Body of pancreas (tissue), 4 donors: Measurements from ENCODE around the gene ADGRE3. TPM values are rescaled to one million over a fixed set of nuclear protein-coding genes. Genes with fewer than 3 reads are reported as not detected.
A peak's percentile ranks its signal among the peaks of the same experiment; 100 is the strongest.

ENCODE experiments used
- ATAC-seq: fragments of 150-250 bp; one replicate; pipeline ENCODE4 v1.9.1; 2016
- DNase-seq, 4 donors: peaks; one replicate each; pipeline ENCODE4 v3.0.0-alpha.2; 2019
- H3K27ac ChIP-seq, 4 donors: fragments of 200-600 bp; sonication (generic); 1 replicate in 3 of 4; 2 replicates in 1 of 4; pipeline versions ENCODE4 v1.5.1 to v1.6.1; 2016 to 2019; ENCODE audit warnings: mild to moderate bottlenecking in 1 of 4, mixed read lengths in 1 of 4, moderate library complexity in 1 of 4
- H3K27me3 ChIP-seq, 2 donors: fragments of 200-600 bp; sonication (generic); one replicate each; pipeline ENCODE4 v1.6.0; 2016; ENCODE audit warnings: mild to moderate bottlenecking in 1 of 2
- H3K36me3 ChIP-seq, 2 donors: fragments of 200-600 bp; sonication (generic); replicated peaks in 1 of 2; 2 replicates each; pipeline ENCODE4 v1.5.1; 2016; ENCODE audit warnings: low read depth in 2 of 2; ENCODE audit not compliant: insufficient read depth in 1 of 2
- H3K4me1 ChIP-seq: fragments of 200-600 bp; sonication (generic); one replicate; pipeline ENCODE4 v1.6.0; 2016
- H3K4me3 ChIP-seq, 2 donors: fragments of 200-600 bp; sonication (generic); 1 replicate in 1 of 2; 2 replicates in 1 of 2; pipeline ENCODE4 v1.5.1; 2016 to 2019
- H3K9me3 ChIP-seq, 3 donors: fragments of 200-600 bp; sonication (generic); 1 replicate in 2 of 3; 2 replicates in 1 of 3; pipeline ENCODE4 v1.5.1; 2016
- POLR2A ChIP-seq, 3 donors: fragments of 450-650 bp; IDR thresholded peaks; one replicate each; pipeline ENCODE4 v1.6.1; 2016; ENCODE audit warnings: antibody characterized with exemption in 3 of 3, mild to moderate bottlenecking in 2 of 3
- WGBS, 2 donors: methylation state at CpG; one replicate each; pipeline ENCODE4 v1.1.5; 2017; 5-methylcytosine and 5-hydroxymethylcytosine counted together
- intact Hi-C: fragments of 100-400 bp; cut with DNase I; formaldehyde crosslinking; loops from one replicate; pipeline ENCODE4 v1.15.1; 2023
- total RNA-seq, 2 donors: library from RNA; depleted of rRNA; stranded (reverse); fragments of >200 nt; gene quantifications; one replicate each; pipeline ENCODE4 v1.1.0, GENCODE V29; 2016
- TF ChIP-seq, protein P1 (sequence below), 7 experiments: fragments of 450-650 bp in 4 of 7; fragments of 200-600 bp in 3 of 7; sonication (generic) in 3 of 7; IDR thresholded peaks; one replicate each; pipeline ENCODE4 v1.5.1; 2016 to 2019; ENCODE audit warnings: antibody characterized with exemption in 7 of 7

The ADGRE3 gene
- total RNA-seq, 2 donors from 2014 or later = not detected

DNA sequence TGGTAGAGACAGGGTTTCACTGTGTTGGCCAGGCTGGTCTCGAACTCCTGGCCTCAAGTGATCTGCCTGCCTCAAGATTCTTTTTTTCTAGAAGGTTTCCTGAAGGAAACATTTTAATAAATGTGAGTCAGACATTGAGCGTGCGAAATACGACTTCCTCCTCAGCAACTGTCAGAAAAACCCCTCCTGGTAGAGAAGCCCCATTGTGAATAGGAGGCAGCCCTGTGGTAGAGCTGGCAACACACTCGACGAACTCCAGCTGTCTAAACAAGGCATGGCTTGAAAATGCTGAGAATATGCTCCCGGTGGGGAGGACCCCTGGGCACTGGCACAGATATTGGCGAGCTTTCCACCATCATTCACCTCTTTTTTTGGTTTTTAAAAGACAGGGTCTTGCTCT, 25.0 kb upstream of the ADGRE3 start:
- no peaks in the 10 kb centered on the region for H3K9me3 ChIP-seq
- no peak for TF ChIP-seq POLR2A (IDR thresholded peaks at IDR 0.05)
- TF ChIP-seq, protein P1, sequence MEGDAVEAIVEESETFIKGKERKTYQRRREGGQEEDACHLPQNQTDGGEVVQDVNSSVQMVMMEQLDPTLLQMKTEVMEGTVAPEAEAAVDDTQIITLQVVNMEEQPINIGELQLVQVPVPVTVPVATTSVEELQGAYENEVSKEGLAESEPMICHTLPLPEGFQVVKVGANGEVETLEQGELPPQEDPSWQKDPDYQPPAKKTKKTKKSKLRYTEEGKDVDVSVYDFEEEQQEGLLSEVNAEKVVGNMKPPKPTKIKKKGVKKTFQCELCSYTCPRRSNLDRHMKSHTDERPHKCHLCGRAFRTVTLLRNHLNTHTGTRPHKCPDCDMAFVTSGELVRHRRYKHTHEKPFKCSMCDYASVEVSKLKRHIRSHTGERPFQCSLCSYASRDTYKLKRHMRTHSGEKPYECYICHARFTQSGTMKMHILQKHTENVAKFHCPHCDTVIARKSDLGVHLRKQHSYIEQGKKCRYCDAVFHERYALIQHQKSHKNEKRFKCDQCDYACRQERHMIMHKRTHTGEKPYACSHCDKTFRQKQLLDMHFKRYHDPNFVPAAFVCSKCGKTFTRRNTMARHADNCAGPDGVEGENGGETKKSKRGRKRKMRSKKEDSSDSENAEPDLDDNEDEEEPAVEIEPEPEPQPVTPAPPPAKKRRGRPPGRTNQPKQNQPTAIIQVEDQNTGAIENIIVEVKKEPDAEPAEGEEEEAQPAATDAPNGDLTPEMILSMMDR (IDR thresholded peaks at IDR 0.05) = no peak
- H3K4me3 ChIP-seq = no peak overlapping the region
- DNase-seq (no peak), ATAC-seq (no peak)
- H3K27ac ChIP-seq = no peak overlapping the region
- WGBS, 2 donors = 85 to 94% methylated on average over 8 of the region's 8 CpGs
- intact Hi-C loops = no loop called here
- no peaks in the 10 kb centered on the region for H3K4me1 ChIP-seq
- peaks cover 9 to 31% of the 10 kb centered on the region in 2 donors for H3K36me3 ChIP-seq
- H3K27me3 ChIP-seq = no peaks in the 10 kb centered on the region

DNA sequence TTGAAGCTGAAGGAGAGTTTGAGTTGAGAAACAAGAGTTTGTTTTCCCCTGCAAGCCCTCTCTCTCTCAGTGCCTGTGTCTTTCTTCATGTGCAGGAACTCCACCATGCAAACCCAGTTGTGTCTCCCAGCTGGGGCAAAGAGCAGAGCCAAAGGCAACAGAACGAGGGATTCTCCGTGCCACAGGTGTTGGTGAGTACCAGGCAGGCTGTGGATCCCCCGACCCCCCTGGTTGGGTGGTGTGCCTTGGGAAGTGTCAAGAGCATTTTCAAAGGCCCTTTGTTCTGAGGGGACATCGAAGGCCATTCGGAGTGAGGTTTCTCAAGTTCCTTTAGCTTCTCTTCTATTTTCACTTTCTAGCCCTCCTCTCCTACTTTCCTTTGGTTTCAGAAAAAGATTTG, 20.8 kb upstream of the ADGRE3 start:
- DNase-seq = no peak
- Histone ChIP-seq H3K9me3 (no peaks in the 10 kb centered on the region), H3K27ac (no peak overlapping the region), H3K4me1 (peaks cover 9% of the 10 kb centered on the region), H3K4me3 (no peak overlapping the region), H3K27me3 (no peaks in the 10 kb centered on the region), H3K36me3 (peaks cover 5 to 15% of the 10 kb centered on the region in 2 donors)
- 90 to 93% methylated on average over 5 of the region's 5 CpGs for WGBS, 2 donors
- intact Hi-C loops = no loop called here
- ATAC-seq = no peak
- TF ChIP-seq POLR2A (IDR thresholded peaks at IDR 0.05) = no peak
- TF ChIP-seq, protein P1 (IDR thresholded peaks at IDR 0.05) = no peak

DNA sequence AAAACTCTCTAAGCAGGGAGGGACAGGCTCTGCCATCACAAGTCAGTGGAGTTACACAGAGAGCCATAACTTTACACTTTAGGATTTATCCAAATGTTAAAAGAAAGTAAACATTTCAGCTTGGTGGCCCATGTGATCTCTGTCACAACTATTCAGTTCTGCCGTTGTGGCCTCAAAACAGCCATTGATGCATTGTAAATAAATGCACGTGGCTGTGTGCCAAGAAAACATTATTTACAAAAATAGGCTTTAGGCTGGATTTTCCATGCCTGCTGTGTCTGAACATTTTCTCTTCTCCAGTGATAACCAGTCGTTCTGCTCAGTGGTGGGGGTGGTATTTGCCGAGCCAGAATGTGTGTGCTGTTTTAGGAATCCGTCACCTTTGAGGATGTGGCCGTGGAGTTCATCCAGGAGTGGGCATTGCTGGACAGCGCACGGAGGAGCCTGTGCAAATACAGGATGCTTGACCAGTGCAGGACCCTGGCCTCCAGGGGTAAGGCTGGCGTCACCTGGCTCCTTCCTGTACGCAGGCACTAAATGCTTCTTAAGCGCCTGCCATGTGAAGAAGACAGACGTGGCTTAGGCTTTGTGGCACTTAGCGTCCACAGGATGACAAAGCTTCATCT, 20.1 kb upstream of the ADGRE3 start:
- no peak overlapping the region for H3K27ac ChIP-seq
- H3K36me3 ChIP-seq = peaks cover 5 to 9% of the 10 kb centered on the region in 2 donors
- H3K4me1 ChIP-seq = peaks cover 9% of the 10 kb centered on the region
- ATAC-seq (no peak), DNase-seq (no peak)
- H3K27me3 ChIP-seq = no peaks in the 10 kb centered on the region
- TF ChIP-seq, protein P1 (IDR thresholded peaks at IDR 0.05) = no peak
- TF ChIP-seq POLR2A (IDR thresholded peaks at IDR 0.05) = no peak
- H3K9me3 ChIP-seq = no peaks in the 10 kb centered on the region
- WGBS, 2 donors = 68 to 83% methylated on average over 8 to 13 of the region's 13 CpGs
- intact Hi-C loops = no loop called here
- H3K4me3 ChIP-seq = no peak overlapping the region

DNA sequence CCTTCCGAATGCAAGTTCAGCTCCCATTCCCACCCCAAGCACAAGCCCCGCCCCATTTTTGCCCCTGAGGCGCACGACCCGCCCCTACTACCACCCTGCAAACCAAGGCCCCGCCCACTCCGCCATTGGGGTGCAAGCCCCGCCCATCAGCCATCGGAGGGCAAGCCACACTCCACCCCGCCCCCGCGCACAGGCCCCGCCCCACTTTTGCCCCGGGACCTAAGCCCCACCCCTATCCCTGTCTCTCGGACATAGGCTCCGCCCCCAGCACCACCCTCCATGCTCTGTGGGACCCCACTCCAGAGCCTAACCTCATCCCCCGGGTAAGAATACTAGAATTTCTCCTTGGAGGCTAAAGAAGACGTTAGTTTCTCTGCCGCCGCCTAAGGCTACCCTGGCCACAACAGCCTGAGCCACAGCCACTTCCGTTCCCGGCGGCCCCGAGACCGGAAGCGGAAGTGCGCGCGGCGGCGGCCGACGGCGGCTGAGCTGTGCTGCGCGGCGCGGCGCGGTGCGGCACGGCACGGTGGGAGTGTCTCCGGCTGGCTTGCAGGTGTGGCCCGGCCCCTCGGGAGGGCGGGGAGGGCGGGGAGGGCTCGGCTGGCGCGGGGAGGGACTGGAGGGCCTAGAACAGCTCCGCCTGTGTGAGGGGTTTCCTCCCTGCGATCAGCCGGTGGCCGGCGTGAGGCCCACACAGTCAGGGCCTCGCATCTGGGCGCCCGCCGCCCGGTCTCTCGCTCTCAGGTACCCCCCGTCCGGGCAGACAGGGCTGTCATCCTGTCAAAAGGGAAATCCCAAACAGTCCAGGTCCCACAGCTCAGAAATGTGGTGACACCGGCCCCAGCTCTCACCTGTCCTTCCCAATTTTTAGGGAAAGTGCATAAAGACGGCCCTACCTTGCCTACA, 15.2 kb upstream of the ADGRE3 start, which contains the start of gene ZNF333:
Gene ZNF333, plus strand, starts transcription at position 451 of the 906 bp plus-strand sequence. CDS start 3,444 bp downstream, outside the sequence.
- TF ChIP-seq POLR2A (IDR thresholded peaks at IDR 0.05) = peak; percentile 36 to 67 (median 63)
- TF ChIP-seq, protein P1 (IDR thresholded peaks at IDR 0.05) = peak in 2 of 7 experiments; percentile 9 to 26
- 1 to 3% methylated on average over 15 to 61 of the region's 66 CpGs for WGBS, 2 donors

More for the DNA sequence above, 15.2 kb upstream of the ADGRE3 start, which contains the start of gene ZNF333:
- H3K36me3 ChIP-seq = no peaks in the 10 kb centered on the region
- H3K9me3 ChIP-seq = no peaks in the 10 kb centered on the region
- H3K4me1 ChIP-seq = peaks cover 15% of the 10 kb centered on the region
- H3K4me3 ChIP-seq = peak within 1 kb of the TSS; percentile 35 to 78
- ATAC-seq = peak; percentile 96
- no peaks in the 10 kb centered on the region for H3K27me3 ChIP-seq
- peak; percentile 95 to 98 (median 96) for DNase-seq
- peak within 1 kb of the TSS; percentile 88 to 97 (median 92) for H3K27ac ChIP-seq
- intact Hi-C loops = loop anchor here (10.0 kb wide), 1 partner anchor 125 kb away; no protein-coding TSS in a partner anchor
